ENCODE data around the gene BMP5. TPM values are rescaled to one million over a fixed set of nuclear protein-coding genes. Genes with fewer than 3 reads are reported as not detected.

Gene BMP5
- total RNA-seq, 1 experiment from 2014 or later, result 17.7 TPM

DNA sequence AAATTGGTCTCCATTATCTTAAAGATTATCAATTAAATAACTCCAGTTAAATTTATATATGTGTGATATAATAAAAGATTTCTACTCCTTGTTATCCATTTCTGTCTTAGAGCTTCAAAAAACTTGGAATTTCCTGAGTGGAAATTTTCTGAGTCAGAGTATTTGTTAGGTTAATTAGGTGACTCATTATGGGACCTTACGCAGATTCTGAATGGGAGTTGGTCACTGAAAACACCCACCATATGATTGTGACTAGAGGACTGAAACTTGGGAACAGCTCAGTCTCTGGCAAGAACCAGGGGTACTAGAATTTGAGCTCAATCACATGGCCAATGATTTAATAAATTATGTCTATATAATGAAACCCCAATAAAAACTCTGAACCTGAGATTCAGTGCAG lies 171.0 kb downstream of the BMP5 start:
- ChIA-PET POLR2A (no interaction called here), CTCF (no interaction called here)
- H3K4me3 ChIP-seq (ENCODE audit: low read depth in 2 of 2, low read length in 2 of 2), result no peak overlapping the region
- in situ Hi-C loops (cut with HindIII; ENCODE audit: low pct_unique_long_range_greater_than_20kb, low sequenced_read_pairs) (no loop called here), intact Hi-C loops (cut with micrococcal nuclease; ENCODE audit: unreplicated experiment) (no loop called here)
- no peaks in the 10 kb centered on the region for H3K36me3 ChIP-seq (ENCODE audit: control insufficient read depth, insufficient read depth, low read length)
- DNase-seq (ENCODE audit: low read depth, low spot score) (no peak), ATAC-seq (no peak)
- peaks cover 19% of the 10 kb centered on the region; the same call in 1 of the 2 replicates for H3K9me3 ChIP-seq (ENCODE audit: control insufficient read depth, insufficient read depth, low read depth, low read length)
- no TSS peak for BruUV-seq (replicated peaks)
- TF ChIP-seq POLR2AphosphoS5 (IDR thresholded peaks at IDR 0.05; ENCODE audit: low read depth, low read length), result no peak
- no peak for TF ChIP-seq REST (IDR thresholded peaks at IDR 0.05; ENCODE audit: insufficient read depth in 1 of 2, low read depth in 2 of 2, low read length in 1 of 2)
- TF ChIP-seq, protein P1, sequence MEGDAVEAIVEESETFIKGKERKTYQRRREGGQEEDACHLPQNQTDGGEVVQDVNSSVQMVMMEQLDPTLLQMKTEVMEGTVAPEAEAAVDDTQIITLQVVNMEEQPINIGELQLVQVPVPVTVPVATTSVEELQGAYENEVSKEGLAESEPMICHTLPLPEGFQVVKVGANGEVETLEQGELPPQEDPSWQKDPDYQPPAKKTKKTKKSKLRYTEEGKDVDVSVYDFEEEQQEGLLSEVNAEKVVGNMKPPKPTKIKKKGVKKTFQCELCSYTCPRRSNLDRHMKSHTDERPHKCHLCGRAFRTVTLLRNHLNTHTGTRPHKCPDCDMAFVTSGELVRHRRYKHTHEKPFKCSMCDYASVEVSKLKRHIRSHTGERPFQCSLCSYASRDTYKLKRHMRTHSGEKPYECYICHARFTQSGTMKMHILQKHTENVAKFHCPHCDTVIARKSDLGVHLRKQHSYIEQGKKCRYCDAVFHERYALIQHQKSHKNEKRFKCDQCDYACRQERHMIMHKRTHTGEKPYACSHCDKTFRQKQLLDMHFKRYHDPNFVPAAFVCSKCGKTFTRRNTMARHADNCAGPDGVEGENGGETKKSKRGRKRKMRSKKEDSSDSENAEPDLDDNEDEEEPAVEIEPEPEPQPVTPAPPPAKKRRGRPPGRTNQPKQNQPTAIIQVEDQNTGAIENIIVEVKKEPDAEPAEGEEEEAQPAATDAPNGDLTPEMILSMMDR (IDR thresholded peaks at IDR 0.05), result no peak
- no peak for TF ChIP-seq SIN3A (IDR thresholded peaks at IDR 0.05; ENCODE audit: borderline replicate concordance, insufficient read depth, low read depth, low read length)
- TF ChIP-seq TCF7L2 (IDR thresholded peaks at IDR 0.05; ENCODE audit: low read depth, low read length), result no peak
- H3K27ac ChIP-seq (ENCODE audit: low read length), result peak overlapping the region; percentile 31; the same call in 1 of the 2 replicates
- H3K27me3 ChIP-seq (ENCODE audit: control insufficient read depth, insufficient read depth, low read length), result no peaks in the 10 kb centered on the region
- no peaks in the 10 kb centered on the region for H3K4me1 ChIP-seq (ENCODE audit: control insufficient read depth, insufficient read depth, low read length)
